ENCODE results near the gene CPEB4. TPM values are rescaled to one million over a fixed set of nuclear protein-coding genes. Genes with fewer than 3 reads are reported as not detected.

The CPEB4 gene
- total and polyA plus RNA-seq, 5 experiments from 2014 or later = 1.2 to 16.0 (median 4.4) TPM

DNA sequence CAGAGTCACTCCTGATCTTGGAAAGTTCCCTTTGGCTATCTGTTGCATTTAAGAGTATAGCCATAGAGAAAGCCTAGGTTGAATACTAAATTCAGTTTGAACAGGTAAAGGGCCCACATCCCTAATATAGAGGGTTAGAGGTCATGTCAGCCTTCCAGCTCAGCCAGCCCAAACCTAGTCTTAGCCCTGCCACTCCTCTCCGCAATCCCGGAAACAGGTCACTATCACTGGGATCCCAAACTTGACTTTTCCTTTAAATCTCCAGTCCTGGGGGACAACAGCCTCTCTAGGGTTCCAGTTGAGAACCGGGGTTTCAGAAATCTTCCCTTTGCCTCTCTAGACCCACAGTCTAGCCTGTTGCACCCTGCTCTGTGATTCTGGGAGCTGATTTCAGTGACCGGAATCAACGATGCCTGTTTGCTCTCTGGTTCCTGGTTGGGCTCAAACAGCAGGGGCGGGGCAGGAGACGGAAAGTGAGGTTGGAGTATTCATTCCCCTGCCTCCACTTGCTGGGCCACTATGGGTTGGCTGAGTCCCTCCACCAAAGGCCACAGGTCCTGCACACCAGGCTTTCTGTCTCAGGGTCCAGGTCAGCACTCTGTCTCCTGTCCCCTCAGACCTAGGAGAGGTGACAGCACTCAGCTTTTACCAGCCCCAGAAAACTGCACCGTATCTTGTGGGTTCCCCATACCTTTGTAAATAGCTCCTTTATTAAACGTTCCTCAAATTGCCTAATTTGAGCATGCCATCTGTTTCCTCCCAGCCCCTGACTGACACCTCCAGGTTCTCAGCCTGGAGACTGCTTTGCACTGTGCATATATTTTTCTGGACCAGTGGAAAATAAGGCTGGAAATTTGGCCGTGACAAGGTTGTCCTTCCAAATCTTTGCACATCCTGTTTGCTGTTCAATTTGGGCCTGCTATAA is 23.8 kb upstream of the CPEB4 start:
- Mint-ChIP-seq H3K4me1 (peaks cover 0 to 8% (median 2%) of the 10 kb centered on the region in 4 donors), H3K27ac (no peak overlapping the region), H3K27me3 (peaks cover 0 to 10% (median 3%) of the 10 kb centered on the region in 5 donors), H3K36me3 (peaks cover 0 to 4% (median 0%) of the 10 kb centered on the region in 3 donors), H3K9me3 (no peaks in the 10 kb centered on the region), H3K4me3 (no peak overlapping the region)
- ATAC-seq (no peak), DNase-seq (no peak)
- POLR2A ChIA-PET = no interaction called here

DNA sequence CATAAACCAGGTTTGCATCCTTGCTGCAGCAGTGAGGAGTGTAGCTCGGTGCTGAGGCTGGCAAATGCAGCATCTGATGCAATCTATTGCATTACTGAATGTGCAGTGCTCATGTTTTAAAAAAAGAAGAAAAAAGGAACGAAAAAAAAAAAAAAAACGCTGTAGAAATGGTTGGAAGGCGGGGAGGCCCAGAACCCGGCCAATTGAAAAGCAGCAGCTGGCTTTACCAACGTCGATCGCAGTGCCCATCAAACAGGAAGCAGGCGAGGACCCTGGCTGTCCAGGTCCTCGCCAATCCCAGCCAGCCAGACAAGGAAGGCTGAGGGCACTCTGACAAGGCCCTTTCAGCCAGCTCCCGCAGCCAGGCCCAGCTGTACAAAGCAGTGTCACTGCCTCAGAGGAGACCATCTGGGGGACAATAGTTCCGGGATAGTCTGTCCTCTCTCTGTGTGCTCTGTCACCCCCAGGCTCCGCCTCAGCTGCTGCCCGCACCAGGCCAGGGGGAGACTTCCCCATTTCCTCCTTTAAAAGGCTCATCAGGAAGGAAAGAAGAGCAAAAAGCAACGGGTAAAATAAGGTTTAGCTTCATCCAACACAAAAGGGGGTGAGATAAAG is 21.8 kb upstream of the CPEB4 start:
- Mint-ChIP-seq H3K4me1 (peaks cover 0 to 8% (median 2%) of the 10 kb centered on the region in 4 donors), H3K4me3 (no peak overlapping the region), H3K27me3 (peaks cover 0 to 10% (median 3%) of the 10 kb centered on the region in 5 donors), H3K27ac (no peak overlapping the region), H3K9me3 (no peaks in the 10 kb centered on the region), H3K36me3 (peaks cover 0 to 4% (median 0%) of the 10 kb centered on the region in 3 donors)
- ATAC-seq (no peak), DNase-seq (no peak)
- POLR2A ChIA-PET = interaction anchor here (1.0 kb wide), 1 partner anchor 8 kb away, joined by 3 read pairs; no protein-coding TSS in a partner anchor

GRCh38 chr5:173866858-173867679 is 21.1 kb upstream of the CPEB4 start:
- H3K36me3 Mint-ChIP-seq = peaks cover 0 to 4% (median 0%) of the 10 kb centered on the region in 3 donors
- ATAC-seq = no peak
- peaks cover 0 to 10% (median 3%) of the 10 kb centered on the region in 5 donors for H3K27me3 Mint-ChIP-seq
- H3K9me3 Mint-ChIP-seq = no peaks in the 10 kb centered on the region
- DNase-seq = no peak
- no peak overlapping the region for H3K27ac Mint-ChIP-seq
- H3K4me3 Mint-ChIP-seq = no peak overlapping the region
- POLR2A ChIA-PET = interaction anchor here (1.0 kb wide), 1 partner anchor 9 kb away, joined by 3 read pairs; no protein-coding TSS in a partner anchor
- peaks cover 0 to 8% (median 2%) of the 10 kb centered on the region in 4 donors for H3K4me1 Mint-ChIP-seq

DNA sequence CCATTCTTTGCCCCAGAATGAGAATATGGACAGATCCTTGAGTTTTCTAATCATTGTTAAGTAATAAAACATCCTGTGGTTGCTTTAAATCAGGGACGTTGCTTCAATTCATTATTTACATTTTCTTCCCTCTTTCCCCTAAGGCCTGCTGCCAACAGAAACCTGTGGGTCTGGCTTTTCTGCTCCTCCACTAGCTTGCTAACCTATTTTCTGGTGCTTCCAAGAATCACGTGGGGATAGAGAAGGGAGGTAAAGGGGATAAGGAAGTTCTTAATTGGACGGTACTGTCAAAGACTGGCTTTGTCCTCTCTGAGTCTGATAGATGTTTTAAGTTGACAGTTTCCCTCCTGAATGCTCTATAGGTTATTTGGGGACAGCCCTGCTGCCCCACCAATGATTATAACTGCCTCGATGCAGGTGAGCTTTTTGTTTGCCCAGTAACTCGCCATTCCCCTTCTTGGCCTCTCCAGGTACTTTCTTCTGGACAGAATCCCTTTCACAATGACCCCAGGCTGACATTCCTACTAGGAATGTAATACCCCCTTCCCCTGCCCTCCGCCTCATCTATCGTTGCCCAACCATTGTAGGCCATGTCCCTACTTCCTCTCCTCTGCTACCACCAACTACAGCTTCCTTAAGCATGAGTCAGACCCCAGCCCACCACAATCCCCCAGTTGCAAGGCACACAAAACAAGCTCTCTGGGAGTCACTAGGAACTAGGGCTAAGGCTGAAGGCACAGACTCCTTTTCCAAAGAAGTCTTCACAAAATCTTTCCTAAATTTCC is 19.9 kb upstream of the CPEB4 start:
- Mint-ChIP-seq H3K4me1 (peaks cover 0 to 8% (median 2%) of the 10 kb centered on the region in 4 donors), H3K4me3 (no peak overlapping the region), H3K27me3 (peaks cover 0 to 10% (median 3%) of the 10 kb centered on the region in 5 donors), H3K9me3 (no peaks in the 10 kb centered on the region), H3K36me3 (peaks cover 0 to 4% (median 0%) of the 10 kb centered on the region in 3 donors), H3K27ac (no peak overlapping the region)
- POLR2A ChIA-PET = no interaction called here
- ATAC-seq (no peak), DNase-seq (peak in 1 of 10 donors; percentile 18)

DNA sequence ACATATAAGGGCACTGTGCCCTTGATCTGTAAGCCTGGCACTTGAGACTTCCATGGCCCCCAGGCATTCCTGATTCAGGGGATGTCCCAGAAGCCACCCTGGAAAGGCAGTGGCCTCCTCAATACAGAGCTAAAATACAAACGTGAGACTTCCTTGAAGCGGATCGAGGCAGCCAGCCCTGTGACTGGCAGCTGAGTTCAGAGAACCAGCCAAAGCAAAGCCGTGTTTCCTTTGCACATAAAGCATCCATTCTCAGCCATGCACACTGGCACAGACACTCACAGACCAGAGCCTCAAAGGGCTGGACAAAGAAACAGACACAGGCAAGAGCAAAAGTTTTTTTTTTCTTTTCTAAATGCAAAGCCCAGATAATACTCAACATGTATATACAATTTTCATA is 18.8 kb upstream of the CPEB4 start:
- Mint-ChIP-seq H3K9me3 (no peaks in the 10 kb centered on the region), H3K27ac (no peak overlapping the region), H3K4me1 (peaks cover 0 to 7% (median 2%) of the 10 kb centered on the region in 4 donors), H3K4me3 (no peak overlapping the region), H3K36me3 (peaks cover 0 to 4% (median 0%) of the 10 kb centered on the region in 3 donors), H3K27me3 (peaks cover 0 to 10% (median 3%) of the 10 kb centered on the region in 5 donors)
- POLR2A ChIA-PET = no interaction called here
- DNase-seq (no peak), ATAC-seq (no peak)

- peak in 1 of 10 donors; percentile 53 for DNase-seq
- POLR2A ChIA-PET = interaction anchor here (0.7 kb wide), 1 partner anchor 12 kb away, joined by 3 read pairs; no protein-coding TSS in a partner anchor
- no peak overlapping the region for H3K4me3 Mint-ChIP-seq
- H3K36me3 Mint-ChIP-seq = peaks cover 0 to under 1% (median 0%) of the 10 kb centered on the region in 3 donors
- no peaks in the 10 kb centered on the region for H3K9me3 Mint-ChIP-seq
- H3K27ac Mint-ChIP-seq = no peak overlapping the region
- H3K4me1 Mint-ChIP-seq = no peaks in the 10 kb centered on the region
- peaks cover 0 to 10% (median 0%) of the 10 kb centered on the region in 5 donors for H3K27me3 Mint-ChIP-seq
- ATAC-seq = no peak
Measured at GRCh38 chr5:173872957-173873305, 15.2 kb upstream of the CPEB4 start.

- no peak for ATAC-seq
- no peak overlapping the region for H3K27ac Mint-ChIP-seq
- no peak for DNase-seq
- H3K9me3 Mint-ChIP-seq = no peaks in the 10 kb centered on the region
- POLR2A ChIA-PET = no interaction called here
- H3K27me3 Mint-ChIP-seq = peaks cover 0 to 10% (median 0%) of the 10 kb centered on the region in 5 donors
- no peak overlapping the region for H3K4me3 Mint-ChIP-seq
- no peaks in the 10 kb centered on the region for H3K36me3 Mint-ChIP-seq
- H3K4me1 Mint-ChIP-seq = no peaks in the 10 kb centered on the region
Measured at GRCh38 chr5:173873306-173873922, 14.7 kb upstream of the CPEB4 start.

GRCh38 chr5:173875189-173875588 is 13.0 kb upstream of the CPEB4 start:
- Mint-ChIP-seq H3K27me3 (no peaks in the 10 kb centered on the region), H3K4me3 (no peak overlapping the region), H3K4me1 (no peaks in the 10 kb centered on the region), H3K36me3 (no peaks in the 10 kb centered on the region), H3K27ac (no peak overlapping the region), H3K9me3 (no peaks in the 10 kb centered on the region)
- ATAC-seq (no peak), DNase-seq (peak in 1 of 10 donors; percentile 50)
- POLR2A ChIA-PET = no interaction called here

- Mint-ChIP-seq H3K4me1 (peaks cover 0 to 2% (median under 1%) of the 10 kb centered on the region in 4 donors), H3K9me3 (peaks cover 0 to 9% (median 0%) of the 10 kb centered on the region in 9 donors), H3K36me3 (peaks cover 0 to 2% (median 0%) of the 10 kb centered on the region in 3 donors), H3K27ac (no peak overlapping the region), H3K27me3 (no peaks in the 10 kb centered on the region), H3K4me3 (no peak overlapping the region)
- POLR2A ChIA-PET = no interaction called here
- ATAC-seq (no peak), DNase-seq (no peak)
Measured at GRCh38 chr5:173878224-173878967, 9.8 kb upstream of the CPEB4 start.

DNA sequence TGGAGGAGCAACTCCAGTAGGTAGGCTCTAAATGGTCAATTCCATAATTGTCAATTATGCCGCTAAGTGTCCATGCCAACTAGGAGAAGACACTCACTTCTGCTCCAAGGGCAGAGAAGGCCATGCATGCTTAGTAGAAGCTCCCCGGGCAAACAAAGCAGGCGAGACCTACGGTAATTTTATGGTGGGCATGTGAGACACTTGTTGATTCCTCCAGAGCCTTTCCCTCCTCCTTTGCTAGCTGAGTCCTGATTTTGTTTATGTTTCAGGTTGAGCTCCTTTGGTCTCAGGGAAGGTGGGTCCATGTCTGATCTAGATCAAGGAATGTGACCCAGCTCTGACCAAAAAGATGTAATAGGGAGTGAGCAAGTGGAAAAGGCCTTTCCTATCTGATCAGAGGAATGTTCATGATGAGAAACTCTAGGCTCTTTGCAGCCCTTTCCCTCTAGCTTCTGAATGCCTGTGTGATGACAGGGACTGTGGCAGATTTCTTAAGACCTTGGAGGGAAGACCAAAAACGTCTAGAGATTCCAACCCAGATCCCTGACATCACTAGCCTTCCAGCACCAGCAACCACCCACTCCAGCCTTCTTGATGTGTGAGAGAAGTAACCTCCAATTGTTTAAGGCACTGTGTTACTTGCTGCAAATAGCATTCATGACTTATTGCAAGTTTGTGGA is 7.7 kb upstream of the CPEB4 start:
- Mint-ChIP-seq H3K4me3 (no peak overlapping the region), H3K27ac (no peak overlapping the region), H3K27me3 (no peaks in the 10 kb centered on the region), H3K4me1 (peaks cover 12 to 20% (median 17%) of the 10 kb centered on the region in 4 donors), H3K9me3 (peaks cover 0 to 12% (median 0%) of the 10 kb centered on the region in 9 donors), H3K36me3 (peaks cover 0 to 2% (median 0%) of the 10 kb centered on the region in 3 donors)
- POLR2A ChIA-PET = no interaction called here
- no peak for DNase-seq
- no peak for ATAC-seq

Measured in naive thymus-derived CD8-positive, alpha-beta T cell (primary cell).